GM23338 (cell line): ENCODE data around the gene CX3CR1. TPM values are rescaled to one million over a fixed set of nuclear protein-coding genes. Genes with fewer than 3 reads are reported as not detected.

Experiments
- ATAC-seq: fragments of 200-7000 bp; cut with Tn5 transposase; 3 replicates; pipeline ENCODE4 v1.9.1; 2020
- DNase-seq: peaks from one replicate; pipeline ENCODE4 v3.0.0-alpha.2; 2015; ENCODE audit warnings: low spot score
- H2AFZ ChIP-seq: fragments of 200-600 bp; sonication (generic); 2 replicates; pipeline ENCODE4 v1.8.0; 2016; ENCODE audit warnings: antibody characterized with exemption, mild to moderate bottlenecking, moderate library complexity
- H3F3A ChIP-seq: fragments of 200-600 bp; sonication (generic); replicated peaks from 2 replicates; pipeline ENCODE4 v1.8.0; 2017; ENCODE audit warnings: antibody characterized with exemption, mixed run types, low read depth
- H3K27ac ChIP-seq: fragments of 200-600 bp; sonication (generic); 2 replicates; pipeline ENCODE4 v1.6.1; 2016; ENCODE audit warnings: low read depth
- H3K27me3 ChIP-seq: fragments of 200-600 bp; sonication (generic); 2 replicates; pipeline ENCODE4 v1.8.0; 2016; ENCODE audit warnings: mild to moderate bottlenecking, mixed run types, moderate library complexity; ENCODE audit not compliant: insufficient read depth
- H3K36me3 ChIP-seq: fragments of 200-600 bp; sonication (generic); 2 replicates; pipeline ENCODE4 v1.8.0; 2016; ENCODE audit warnings: mild to moderate bottlenecking; ENCODE audit not compliant: insufficient read depth
- H3K4me1 ChIP-seq: fragments of 200-600 bp; sonication (generic); 2 replicates; pipeline ENCODE4 v1.8.0; 2016; ENCODE audit warnings: mild to moderate bottlenecking, moderate library complexity; ENCODE audit not compliant: insufficient read depth
- H3K4me2 ChIP-seq: fragments of 200-600 bp; sonication (generic); 2 replicates; pipeline ENCODE4 v1.7.1; 2017; ENCODE audit warnings: mixed run types
- H3K4me3 ChIP-seq: fragments of 200-600 bp; sonication (generic); 2 replicates; pipeline ENCODE4 v1.6.1; 2016; ENCODE audit warnings: mixed run types
- H3K79me2 ChIP-seq: fragments of 200-600 bp; sonication (generic); replicated peaks from 2 replicates; pipeline ENCODE4 v1.8.0; 2017; ENCODE audit warnings: mild to moderate bottlenecking; ENCODE audit not compliant: insufficient read depth
- H3K9me2 ChIP-seq: fragments of 200-600 bp; sonication (generic); 2 replicates; pipeline ENCODE4 v1.8.0; 2017; ENCODE audit not compliant: insufficient read depth
- H4K20me1 ChIP-seq: fragments of 200-600 bp; sonication (generic); replicated peaks from 2 replicates; pipeline ENCODE4 v1.8.0; 2017; ENCODE audit warnings: mild to moderate bottlenecking; ENCODE audit not compliant: insufficient read depth
- H3K27ac Mint-ChIP-seq: 2 replicates; pipeline ENCODE4 v1.8.0; 2020; ENCODE audit warnings: inconsistent platforms, mild to moderate bottlenecking, moderate library complexity, mixed read lengths
- H3K27me3 Mint-ChIP-seq: 3 replicates; pipeline ENCODE4 v1.8.0; 2022; ENCODE audit warnings: low read depth, mild to moderate bottlenecking, moderate library complexity, mixed read lengths, inconsistent platforms; ENCODE audit not compliant: insufficient read depth, poor library complexity
- H3K36me3 Mint-ChIP-seq: 3 replicates; pipeline ENCODE4 v1.8.0; 2021; ENCODE audit warnings: low read depth, mild to moderate bottlenecking, inconsistent platforms, moderate library complexity, mixed read lengths
- H3K4me1 Mint-ChIP-seq: 3 replicates; pipeline ENCODE4 v1.8.0; 2020; ENCODE audit warnings: mild to moderate bottlenecking, inconsistent platforms, mixed read lengths
- H3K4me3 Mint-ChIP-seq: 3 replicates; pipeline ENCODE4 v1.8.0; 2021; ENCODE audit warnings: moderate library complexity, mild to moderate bottlenecking, inconsistent platforms, mixed read lengths
- H3K9me3 Mint-ChIP-seq: 3 replicates; pipeline ENCODE4 v1.8.0; 2020; ENCODE audit warnings: moderate library complexity, mild to moderate bottlenecking, inconsistent platforms, mixed read lengths
- EZH2 ChIP-seq: fragments of 200-600 bp; sonication (generic); IDR thresholded peaks from one replicate; pipeline ENCODE4 v1.8.0; 2017; ENCODE audit warnings: antibody characterized with exemption, mild to moderate bottlenecking, low read depth; ENCODE audit not compliant: unreplicated experiment
- ZNF114 ChIP-seq: fragments of 250-450 bp; sonication (Bioruptor Pico); IDR thresholded peaks from 2 replicates; pipeline ENCODE4 v1.5.0; 2020; ENCODE audit warnings: mild to moderate bottlenecking, moderate library complexity
- polyA plus RNA-seq: library from polyadenylated mRNA; unstranded; fragments of >200 nt; fragmentation: Nextera tagmentation; extraction: Ambion mirVana; gene quantifications from 2 replicates; pipeline ENCODE4 v1.2.1, GENCODE V29; 2016
- total RNA-seq: library from RNA; depleted of rRNA; stranded (reverse); fragments of >200 nt; shearing (Covaris generic); gene quantifications from 2 replicates; pipeline ENCODE4 v1.2.3, GENCODE V29; 2014
- TF ChIP-seq, protein P1 (sequence below), 2 experiments: fragments of 200-600 bp in 1 of 2; sonication (generic) in 1 of 2; conservative IDR thresholded peaks; 2 replicates each; pipeline versions ENCODE4 v1.5.1 to v1.6.1; 2016 to 2017; ENCODE audit warnings: antibody characterized with exemption in 2 of 2, low read depth in 2 of 2, mild to moderate bottlenecking in 2 of 2, moderate library complexity in 1 of 2
- TF ChIP-seq, protein P2 (sequence below): IDR thresholded peaks from 2 replicates; pipeline ENCODE4 v1.6.1; 2016; ENCODE audit warnings: antibody characterized with exemption
- TF ChIP-seq, protein P3 (sequence below): fragments of 250-450 bp; sonication (Bioruptor Pico); IDR thresholded peaks from 2 replicates; pipeline ENCODE4 v1.5.0; 2020; ENCODE audit warnings: mild to moderate bottlenecking, moderate library complexity

The CX3CR1 gene
- total and polyA plus RNA-seq, 2 experiments from 2014 or later = 0.24 to 0.42 TPM

DNA sequence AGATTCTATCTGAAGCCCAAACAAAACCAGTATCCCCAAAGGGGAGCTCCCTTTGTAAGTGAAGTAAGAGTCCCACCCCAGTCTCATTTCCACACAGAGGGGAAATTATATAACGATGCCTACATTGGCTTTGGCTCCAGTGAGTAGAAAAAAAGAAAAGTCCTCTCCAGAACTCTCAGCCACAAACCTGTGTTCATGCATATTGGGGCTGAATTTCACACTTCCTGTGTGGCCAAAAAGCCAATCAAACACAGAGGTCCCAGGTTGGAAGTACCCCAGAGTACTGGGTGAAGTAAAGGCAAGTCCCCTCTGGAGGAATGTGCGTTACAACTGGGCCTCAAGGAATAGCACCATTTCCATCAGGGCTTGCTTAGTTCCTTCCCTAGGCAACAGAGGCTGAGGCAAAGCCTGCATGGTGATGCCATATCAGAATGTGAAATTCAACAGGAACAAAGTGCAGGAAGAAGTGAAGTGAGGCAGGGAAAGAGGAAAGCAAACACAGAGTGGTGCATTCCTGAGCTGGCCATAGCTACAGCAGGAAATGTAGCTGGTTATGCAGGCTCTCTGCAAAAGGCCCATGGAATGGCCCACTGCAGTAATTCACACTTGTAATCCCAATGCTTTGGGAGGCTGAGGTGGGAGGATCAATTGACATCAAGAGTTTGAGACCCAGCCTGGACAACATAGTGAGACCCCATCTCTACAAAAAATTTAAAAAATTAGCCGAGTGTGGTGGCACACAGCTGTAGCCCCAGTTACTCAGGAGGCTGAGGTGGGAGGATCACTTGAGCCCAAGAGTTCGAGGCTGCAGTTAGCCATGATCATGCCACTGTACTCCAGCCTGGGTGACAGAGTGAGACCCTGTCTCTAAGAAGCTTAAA, 16.6 kb upstream of the CX3CR1 start:
- no peaks in the 10 kb centered on the region; the same call in 2 of the 3 replicates for H3K36me3 Mint-ChIP-seq
- Histone ChIP-seq H3K36me3 (no peaks in the 10 kb centered on the region), H3K27ac (no peak overlapping the region), H3K4me2 (no peak overlapping the region), H3K27me3 (no peaks in the 10 kb centered on the region), H3K4me3 (no peak overlapping the region), H4K20me1 (no peaks in the 10 kb centered on the region), H3K4me1 (no peaks in the 10 kb centered on the region), H3F3A (no peaks in the 10 kb centered on the region), H2AFZ (no peak overlapping the region), H3K79me2 (no peaks in the 10 kb centered on the region), H3K9me2 (no peaks in the 10 kb centered on the region)
- H3K27ac Mint-ChIP-seq = no peak overlapping the region
- TF ChIP-seq EZH2 = no peak
- TF ChIP-seq, protein P1, sequence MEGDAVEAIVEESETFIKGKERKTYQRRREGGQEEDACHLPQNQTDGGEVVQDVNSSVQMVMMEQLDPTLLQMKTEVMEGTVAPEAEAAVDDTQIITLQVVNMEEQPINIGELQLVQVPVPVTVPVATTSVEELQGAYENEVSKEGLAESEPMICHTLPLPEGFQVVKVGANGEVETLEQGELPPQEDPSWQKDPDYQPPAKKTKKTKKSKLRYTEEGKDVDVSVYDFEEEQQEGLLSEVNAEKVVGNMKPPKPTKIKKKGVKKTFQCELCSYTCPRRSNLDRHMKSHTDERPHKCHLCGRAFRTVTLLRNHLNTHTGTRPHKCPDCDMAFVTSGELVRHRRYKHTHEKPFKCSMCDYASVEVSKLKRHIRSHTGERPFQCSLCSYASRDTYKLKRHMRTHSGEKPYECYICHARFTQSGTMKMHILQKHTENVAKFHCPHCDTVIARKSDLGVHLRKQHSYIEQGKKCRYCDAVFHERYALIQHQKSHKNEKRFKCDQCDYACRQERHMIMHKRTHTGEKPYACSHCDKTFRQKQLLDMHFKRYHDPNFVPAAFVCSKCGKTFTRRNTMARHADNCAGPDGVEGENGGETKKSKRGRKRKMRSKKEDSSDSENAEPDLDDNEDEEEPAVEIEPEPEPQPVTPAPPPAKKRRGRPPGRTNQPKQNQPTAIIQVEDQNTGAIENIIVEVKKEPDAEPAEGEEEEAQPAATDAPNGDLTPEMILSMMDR (conservative IDR thresholded peaks at IDR 0.05; ENCODE audit: low read depth in 2 of 2) = no peak
- TF ChIP-seq ZNF114 = no peak
- TF ChIP-seq, protein P2, sequence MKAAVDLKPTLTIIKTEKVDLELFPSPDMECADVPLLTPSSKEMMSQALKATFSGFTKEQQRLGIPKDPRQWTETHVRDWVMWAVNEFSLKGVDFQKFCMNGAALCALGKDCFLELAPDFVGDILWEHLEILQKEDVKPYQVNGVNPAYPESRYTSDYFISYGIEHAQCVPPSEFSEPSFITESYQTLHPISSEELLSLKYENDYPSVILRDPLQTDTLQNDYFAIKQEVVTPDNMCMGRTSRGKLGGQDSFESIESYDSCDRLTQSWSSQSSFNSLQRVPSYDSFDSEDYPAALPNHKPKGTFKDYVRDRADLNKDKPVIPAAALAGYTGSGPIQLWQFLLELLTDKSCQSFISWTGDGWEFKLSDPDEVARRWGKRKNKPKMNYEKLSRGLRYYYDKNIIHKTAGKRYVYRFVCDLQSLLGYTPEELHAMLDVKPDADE = no peak
- TF ChIP-seq, protein P3, sequence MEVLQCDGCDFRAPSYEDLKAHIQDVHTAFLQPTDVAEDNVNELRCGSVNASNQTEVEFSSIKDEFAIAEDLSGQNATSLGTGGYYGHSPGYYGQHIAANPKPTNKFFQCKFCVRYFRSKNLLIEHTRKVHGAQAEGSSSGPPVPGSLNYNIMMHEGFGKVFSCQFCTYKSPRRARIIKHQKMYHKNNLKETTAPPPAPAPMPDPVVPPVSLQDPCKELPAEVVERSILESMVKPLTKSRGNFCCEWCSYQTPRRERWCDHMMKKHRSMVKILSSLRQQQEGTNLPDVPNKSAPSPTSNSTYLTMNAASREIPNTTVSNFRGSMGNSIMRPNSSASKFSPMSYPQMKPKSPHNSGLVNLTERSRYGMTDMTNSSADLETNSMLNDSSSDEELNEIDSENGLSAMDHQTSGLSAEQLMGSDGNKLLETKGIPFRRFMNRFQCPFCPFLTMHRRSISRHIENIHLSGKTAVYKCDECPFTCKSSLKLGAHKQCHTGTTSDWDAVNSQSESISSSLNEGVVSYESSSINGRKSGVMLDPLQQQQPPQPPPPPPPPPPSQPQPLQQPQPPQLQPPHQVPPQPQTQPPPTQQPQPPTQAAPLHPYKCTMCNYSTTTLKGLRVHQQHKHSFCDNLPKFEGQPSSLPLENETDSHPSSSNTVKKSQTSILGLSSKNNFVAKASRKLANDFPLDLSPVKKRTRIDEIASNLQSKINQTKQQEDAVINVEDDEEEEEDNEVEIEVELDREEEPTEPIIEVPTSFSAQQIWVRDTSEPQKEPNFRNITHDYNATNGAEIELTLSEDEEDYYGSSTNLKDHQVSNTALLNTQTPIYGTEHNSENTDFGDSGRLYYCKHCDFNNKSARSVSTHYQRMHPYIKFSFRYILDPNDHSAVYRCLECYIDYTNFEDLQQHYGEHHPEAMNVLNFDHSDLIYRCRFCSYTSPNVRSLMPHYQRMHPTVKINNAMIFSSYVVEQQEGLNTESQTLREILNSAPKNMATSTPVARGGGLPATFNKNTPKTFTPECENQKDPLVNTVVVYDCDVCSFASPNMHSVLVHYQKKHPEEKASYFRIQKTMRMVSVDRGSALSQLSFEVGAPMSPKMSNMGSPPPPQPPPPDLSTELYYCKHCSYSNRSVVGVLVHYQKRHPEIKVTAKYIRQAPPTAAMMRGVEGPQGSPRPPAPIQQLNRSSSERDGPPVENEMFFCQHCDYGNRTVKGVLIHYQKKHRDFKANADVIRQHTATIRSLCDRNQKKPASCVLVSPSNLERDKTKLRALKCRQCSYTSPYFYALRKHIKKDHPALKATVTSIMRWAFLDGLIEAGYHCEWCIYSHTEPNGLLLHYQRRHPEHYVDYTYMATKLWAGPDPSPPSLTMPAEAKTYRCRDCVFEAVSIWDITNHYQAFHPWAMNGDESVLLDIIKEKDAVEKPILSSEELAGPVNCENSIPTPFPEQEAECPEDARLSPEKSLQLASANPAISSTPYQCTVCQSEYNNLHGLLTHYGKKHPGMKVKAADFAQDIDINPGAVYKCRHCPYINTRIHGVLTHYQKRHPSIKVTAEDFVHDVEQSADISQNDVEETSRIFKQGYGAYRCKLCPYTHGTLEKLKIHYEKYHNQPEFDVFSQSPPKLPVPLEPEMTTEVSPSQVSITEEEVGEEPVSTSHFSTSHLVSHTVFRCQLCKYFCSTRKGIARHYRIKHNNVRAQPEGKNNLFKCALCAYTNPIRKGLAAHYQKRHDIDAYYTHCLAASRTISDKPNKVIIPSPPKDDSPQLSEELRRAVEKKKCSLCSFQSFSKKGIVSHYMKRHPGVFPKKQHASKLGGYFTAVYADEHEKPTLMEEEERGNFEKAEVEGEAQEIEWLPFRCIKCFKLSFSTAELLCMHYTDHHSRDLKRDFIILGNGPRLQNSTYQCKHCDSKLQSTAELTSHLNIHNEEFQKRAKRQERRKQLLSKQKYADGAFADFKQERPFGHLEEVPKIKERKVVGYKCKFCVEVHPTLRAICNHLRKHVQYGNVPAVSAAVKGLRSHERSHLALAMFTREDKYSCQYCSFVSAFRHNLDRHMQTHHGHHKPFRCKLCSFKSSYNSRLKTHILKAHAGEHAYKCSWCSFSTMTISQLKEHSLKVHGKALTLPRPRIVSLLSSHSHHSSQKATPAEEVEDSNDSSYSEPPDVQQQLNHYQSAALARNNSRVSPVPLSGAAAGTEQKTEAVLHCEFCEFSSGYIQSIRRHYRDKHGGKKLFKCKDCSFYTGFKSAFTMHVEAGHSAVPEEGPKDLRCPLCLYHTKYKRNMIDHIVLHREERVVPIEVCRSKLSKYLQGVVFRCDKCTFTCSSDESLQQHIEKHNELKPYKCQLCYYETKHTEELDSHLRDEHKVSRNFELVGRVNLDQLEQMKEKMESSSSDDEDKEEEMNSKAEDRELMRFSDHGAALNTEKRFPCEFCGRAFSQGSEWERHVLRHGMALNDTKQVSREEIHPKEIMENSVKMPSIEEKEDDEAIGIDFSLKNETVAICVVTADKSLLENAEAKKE = no peak
- no peak overlapping the region for H3K4me3 Mint-ChIP-seq
- DNase-seq (no peak), ATAC-seq (no peak)
- peaks cover 2% of the 10 kb centered on the region; the same call in 1 of the 3 replicates for H3K4me1 Mint-ChIP-seq
- peaks cover 15% of the 10 kb centered on the region; the same call in 2 of the 3 replicates for H3K9me3 Mint-ChIP-seq
- peaks cover 5% of the 10 kb centered on the region for H3K27me3 Mint-ChIP-seq
